Epidermal melanocyte (primary cell): Measurements from ENCODE around the gene NEUROD6.

Experiments
- DNase-seq: peaks from one replicate; pipeline ENCODE4 v3.0.0; 2011; ENCODE audit warnings: low spot score; ENCODE audit not compliant: insufficient read length

NEUROD6 gene

DNA sequence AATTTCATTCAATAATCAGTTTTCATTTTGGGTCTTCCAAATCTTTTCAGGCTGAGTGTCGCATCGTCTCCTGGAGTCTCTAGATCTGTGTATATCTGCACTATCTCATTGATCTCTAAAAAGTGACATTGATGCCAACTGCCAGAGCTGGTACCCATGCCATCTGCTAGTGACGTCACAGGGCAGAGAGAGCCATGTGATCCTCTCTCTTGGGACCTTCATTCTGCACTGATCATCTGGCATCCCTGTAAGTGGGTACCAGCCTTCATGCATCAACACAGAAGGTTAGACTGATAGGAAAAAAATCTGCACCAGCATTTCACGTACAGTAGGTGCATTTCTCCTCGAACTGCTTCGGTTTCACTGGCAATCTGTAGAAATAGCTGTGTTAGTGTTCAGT is at the start of gene NEUROD6:
NEUROD6 (minus strand) TSS at position 124 of the 400 bp plus-strand sequence. CDS start 1,458 bp downstream, outside the sequence.
- DNase-seq, result no peak

DNA sequence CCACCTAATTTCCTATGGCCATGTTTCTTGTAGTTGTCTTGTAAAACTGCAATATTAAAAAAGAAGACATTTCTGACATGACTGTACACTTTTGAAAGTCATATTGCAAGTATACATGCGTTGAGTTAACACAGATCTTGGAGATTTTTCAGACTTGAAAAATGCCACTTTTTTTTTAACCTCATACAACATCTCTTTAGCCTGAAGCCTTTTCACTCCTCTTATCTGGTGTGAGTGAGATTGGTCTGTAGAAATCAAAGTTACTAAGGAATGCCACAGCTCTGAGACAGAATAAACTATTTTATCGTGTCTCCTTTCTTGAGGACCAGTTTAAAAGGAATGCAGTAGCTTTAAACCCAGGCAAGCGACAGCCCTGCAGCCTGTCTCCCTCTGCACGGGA is 43.9 kb upstream of the NEUROD6 start:
- no peak for DNase-seq

DNA sequence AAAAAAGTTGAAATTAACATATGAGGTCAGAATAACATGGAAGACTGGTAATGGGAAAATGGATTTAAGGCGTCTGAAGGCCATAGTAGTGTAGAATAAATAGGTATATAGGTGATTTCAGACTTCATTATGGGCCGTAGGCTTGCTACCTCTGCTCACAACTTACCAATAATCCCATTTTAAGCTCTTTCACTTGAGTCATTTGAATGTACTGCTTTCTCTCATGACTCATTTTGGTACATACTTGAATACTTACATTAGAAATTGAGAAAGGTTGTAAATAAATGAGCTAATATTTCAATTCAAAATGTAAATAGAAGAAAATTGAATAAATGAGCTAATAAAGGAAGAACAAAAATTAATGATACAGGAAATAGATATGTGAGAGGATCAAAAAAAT is 42.2 kb upstream of the NEUROD6 start:
- no peak for DNase-seq

DNA sequence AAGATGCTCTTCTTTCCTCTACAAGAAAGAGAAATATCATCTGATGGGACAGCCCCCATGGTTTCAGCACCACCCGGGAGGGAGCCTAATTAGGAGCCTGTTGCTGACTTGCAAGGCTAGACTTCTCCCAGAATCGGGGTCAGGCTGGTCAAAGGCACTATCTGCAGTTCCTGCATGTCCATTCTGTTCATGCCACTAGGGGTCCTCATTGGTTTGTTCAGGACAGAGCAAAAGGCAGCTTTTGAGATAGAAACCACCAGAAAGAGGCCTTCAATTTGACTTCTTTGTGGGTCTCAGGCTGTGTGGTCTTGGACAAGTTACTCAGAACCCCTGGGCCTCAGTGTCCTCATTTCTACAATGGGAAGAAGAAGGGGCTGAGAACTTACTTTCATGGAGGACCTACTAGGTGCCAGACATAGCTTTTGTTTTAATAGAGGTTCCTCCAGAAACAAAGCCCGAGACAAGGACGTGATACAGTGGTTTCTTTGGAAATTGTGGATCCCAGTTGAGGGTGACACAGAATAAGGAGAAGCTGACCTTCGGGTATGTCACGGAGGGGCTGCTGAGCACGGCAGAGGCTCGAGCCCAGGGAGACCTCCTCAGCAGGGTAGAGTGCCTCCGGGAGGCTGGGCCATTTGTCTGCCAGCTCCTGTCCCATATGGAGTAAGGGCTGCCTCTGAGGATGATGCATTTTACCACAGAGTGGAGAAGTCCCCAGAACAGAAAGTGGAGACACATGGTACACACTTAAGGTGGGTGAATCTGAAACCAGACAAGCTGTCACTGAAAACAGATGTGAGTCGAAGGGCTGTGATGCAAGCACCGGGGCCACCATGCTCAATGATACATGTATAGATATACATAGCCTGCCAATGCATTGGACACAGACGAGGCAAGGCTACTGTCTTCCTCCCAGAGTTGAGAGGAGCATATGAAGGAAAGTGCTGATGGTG is 33.1 kb upstream of the NEUROD6 start:
- peak; percentile 43 for DNase-seq

DNA sequence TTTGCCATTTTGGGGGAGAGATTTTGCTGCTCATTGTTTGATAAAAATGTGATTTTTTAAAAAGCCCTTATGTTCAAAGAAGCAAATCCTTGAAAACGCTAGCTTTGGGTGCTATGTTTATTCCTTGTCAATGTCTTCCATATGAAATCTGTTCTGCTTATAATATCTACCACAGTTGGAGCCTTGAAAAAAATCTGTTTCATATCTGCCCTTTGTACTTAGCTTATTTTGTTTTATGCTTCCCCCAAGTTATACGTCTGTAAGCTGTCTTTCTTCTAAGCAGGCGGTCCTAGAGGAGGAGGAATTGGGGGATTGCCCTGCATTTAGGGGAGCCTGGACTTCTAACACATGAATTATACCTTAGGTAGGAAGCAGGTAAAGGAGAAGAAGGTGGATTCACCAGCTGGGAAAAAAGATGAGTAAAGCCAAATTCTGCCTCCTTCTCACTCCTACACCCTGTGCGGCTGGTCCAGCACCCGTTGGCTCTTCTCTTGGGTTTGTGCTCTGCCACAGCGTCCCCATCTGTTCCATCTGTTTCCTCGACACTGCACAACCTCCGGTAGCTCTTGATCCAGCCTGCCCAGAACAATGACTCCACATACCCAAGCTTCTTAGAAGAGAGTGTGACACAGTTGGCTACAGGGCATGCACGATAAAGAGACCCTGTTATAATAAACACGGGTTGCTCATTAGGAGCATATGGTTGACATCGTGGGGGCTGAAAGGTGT is 31.9 kb upstream of the NEUROD6 start:
- DNase-seq, result no peak

DNA sequence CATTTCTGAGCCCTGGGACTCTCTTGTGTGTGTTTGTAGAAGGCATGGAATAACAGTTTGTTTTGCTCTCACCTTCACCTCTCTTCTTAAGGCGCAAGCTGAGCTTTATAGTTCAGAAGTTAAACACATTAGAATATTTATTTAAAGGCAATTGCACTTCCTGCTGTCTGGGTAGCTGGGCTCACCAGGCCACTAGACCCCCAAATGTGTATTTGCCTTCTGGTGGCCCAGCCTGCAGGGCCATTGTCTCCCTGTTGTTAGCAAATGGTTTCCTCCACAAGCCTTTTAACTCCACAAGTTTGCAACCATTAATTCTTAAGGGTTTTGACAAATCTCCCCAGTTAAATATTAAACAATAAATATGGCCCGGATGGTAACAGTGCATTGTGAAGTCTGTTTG is 31.1 kb upstream of the NEUROD6 start:
- DNase-seq, result no peak

DNA sequence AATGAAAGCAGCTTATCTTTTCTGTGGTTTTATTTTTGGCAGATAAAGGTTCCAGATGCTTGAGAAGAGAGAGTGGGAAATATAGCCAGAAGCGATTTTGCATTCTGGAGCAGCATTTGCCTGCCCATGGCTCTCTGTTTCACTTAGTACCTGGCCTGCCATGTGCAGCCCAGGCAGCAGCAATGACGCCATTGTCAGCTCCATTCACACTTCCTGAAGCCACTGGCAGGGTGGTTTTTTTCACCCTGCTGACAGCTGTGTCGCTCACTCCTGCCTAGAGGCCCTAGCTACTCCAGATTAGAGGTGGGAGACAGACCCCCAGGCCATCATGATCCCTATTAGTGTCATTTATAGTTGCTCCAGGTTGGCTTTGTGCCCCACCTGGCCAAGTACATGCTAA is 30.1 kb upstream of the NEUROD6 start:
- no peak for DNase-seq

DNA sequence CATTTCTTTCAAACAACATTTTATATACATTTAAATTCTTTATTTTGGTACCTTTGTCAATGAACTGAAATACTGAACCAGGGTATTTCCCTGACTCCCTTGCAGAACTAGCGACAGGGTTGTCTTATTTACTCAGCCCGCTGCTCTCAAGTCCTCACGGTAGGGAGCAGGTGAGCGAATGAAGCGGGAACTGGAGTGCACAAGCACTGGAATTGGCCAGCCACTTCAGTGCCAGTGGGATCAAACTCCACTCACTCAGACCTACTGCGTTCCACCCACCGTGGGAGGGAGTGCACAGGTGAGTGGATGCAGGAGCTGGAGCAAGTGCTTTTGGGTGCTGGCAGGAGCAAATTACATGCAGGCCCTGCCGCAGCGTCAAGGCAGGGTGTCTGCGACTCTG is 28.1 kb upstream of the NEUROD6 start:
- no peak for DNase-seq

DNA sequence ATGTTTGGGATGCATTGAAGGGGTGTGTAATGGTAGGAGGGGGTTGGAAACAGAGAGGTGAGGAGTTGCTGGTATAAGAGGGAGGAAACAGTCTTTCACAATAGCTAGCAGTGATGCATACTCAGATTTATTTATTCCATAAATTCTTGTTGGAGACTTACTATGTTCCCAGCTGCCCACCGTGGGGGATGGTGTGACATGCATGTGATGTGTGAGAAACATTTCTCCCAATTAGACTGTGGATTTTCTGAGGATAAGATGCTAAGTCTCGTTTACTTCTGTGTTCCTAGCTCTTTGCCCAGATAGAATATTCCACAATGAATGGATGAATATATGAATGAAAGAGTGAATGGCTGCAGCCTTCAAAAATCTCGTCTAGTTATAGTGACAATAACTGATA is 23.0 kb upstream of the NEUROD6 start:
- no peak for DNase-seq

DNA sequence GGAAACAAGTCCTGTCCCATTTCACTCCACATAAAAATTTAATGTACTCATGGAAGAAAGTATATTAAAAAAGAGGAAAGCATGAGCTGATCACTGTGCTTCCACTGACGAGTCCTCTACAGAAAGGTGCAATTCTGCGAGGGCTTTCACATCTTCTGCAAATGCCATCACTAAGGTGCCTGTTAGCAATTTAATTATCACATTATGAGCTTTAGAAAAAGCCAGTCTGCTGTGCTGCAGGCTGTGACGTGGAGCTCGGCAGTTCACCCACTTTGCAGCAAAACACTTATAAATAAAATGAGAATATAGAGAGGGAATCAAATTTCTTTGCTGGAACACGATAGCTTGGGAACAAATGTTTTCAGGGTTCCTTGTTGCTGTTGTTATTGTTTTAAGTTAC is 22.5 kb upstream of the NEUROD6 start:
- DNase-seq, result no peak

DNA sequence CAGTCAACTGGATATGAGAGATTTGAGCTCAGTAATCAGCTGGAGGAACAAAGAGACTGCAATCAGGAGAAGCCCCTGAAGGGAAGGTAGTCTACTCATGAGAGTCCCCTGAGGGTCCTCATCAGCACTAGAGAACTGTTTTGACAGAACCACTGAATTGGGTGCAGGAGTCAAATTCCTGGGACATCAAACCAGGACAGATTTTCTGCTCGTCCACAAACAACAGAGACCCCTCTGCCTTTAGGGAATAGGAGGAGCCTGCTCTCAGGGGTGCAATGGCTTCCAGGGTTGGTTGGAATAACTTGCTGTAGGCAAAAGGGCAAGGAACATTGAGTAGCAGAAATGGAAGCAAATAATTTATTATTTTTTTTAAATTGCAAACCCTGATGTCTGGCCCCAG is 21.9 kb upstream of the NEUROD6 start:
- no peak for DNase-seq

DNA sequence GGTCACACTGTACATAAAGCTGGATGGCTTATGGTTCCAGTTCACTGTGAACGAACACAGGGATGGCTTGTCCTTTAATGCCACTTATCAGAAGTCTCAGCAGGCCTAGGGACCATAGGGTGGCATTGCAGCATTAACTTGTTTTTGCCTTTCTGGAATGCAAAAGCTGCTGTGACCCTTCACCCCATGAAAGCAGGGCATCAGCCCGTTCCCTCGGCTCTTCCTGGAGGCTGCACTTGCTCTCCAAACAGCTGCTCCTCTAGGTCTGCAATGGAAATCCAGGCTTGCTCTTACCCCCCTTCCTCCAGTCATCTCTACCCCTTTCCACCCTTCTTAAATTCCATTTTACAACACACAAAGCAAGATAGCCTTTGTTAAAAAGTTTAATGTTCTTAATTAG is 17.9 kb upstream of the NEUROD6 start:
- no peak for DNase-seq

DNA sequence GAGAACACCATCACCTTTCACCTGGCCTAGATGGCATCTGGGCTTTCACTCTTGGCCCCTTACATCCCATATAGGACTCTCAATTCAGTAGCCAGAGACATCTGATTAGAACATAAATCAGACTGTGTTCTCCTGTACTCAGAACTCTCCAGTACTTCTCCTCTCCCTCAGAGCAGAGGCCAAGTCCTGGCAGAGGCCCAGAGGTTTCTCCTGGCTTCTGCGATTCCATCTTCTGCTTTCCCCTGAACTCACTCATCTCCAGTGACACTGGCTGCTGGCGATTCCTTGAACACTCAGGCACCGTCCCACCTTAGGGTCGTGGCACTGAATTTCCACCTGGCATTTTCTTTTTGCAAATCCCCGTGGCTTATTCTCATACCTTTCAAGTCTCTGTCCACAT is 4.9 kb upstream of the NEUROD6 start:
- DNase-seq, result no peak

DNA sequence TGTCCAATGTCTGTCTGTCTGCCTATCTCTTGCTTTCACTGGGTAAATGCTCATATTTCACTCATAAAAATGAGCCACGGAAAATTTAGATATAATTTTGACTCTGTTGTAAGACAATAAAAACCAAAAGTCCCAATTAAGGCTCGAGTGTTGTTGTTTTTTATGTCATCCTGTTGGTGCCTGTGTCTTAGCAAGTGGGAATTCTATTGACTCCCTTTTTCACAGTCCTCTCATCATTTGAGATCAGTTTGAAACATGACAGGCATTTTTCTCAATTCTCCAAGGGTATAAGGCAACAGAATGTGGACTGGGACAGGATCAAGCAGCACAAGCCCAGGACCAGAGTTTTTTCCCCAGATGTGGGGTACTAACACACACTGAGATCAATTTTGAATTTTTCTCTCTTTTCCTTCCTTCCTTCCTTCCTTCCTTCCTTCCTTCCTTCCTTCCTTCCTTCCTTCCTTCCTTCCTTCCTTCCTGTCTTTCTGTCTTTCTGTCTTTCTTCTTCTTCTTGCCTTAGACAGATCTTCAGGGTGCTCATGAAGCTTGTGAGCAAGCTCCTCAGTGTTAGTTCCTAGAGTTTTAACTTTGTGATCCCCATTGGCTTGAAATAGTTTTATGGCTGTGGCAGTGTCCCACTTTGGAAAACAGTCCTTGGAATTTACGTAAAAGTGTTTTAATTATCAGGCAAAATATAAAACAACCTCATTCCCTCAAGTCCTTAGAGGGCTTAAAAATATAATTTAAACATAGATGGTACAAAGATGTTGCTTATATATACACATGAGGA is 3.2 kb upstream of the NEUROD6 start:
- no peak for DNase-seq

DNA sequence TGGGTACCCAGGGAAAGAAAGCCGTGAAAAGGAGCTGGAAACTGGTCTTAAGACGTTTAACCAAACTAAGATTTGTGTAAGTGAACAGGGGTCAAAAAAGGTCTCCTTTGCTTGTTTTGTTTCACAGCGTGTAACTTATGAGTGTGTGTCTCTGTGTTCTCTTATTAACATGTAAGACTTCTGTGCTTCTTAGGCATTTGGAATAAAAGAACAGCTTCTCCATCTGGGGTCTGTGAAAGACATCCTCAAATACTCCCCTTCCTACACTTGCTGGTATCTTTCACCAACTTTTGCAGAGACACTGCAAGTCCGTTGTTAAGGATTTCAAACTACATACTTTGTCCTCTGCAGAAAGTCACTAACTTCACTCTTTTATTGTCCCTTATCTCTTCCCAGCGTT is 615 bp upstream of the NEUROD6 start:
- DNase-seq, result no peak

DNA sequence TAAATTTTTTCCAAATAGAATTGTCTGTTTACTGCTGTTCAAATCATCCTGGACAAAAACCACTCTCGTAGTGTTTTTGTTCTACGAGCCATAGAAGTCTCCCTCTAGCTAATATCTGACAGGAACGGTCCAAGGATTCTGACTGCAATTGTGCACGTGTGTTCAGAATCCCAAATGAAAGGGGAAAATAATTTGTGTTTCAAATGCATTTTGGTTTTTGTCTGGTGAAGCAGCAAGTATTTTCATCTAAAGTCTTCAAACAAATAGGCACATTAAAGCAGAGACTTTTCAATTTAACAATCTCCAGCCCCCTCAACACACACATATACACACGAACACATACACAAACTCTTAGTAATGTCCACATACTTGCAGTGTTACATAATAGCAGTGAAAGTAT is 475 bp downstream of the NEUROD6 start:
- DNase-seq, result no peak

DNA sequence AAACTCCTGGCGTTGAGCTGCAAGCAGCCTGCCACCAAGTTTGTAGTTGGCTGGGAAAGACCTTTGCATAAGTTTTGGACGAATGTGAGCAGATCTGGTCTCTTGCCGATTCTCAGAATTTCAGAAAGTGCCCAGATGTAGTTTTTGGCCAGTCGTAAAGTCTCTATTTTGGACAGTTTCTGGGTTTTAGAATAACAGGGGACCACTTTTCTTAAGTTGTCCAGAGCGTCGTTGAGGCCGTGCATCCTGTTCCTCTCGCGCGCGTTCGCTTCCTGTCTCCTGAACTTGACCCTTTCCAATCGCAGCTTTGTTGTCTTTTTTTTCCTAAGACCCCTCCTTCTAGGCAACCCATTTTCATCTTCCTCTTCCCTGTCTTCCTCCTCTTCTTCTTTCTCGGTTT is 1.8 kb downstream of the NEUROD6 start:
- DNase-seq, result no peak

DNA sequence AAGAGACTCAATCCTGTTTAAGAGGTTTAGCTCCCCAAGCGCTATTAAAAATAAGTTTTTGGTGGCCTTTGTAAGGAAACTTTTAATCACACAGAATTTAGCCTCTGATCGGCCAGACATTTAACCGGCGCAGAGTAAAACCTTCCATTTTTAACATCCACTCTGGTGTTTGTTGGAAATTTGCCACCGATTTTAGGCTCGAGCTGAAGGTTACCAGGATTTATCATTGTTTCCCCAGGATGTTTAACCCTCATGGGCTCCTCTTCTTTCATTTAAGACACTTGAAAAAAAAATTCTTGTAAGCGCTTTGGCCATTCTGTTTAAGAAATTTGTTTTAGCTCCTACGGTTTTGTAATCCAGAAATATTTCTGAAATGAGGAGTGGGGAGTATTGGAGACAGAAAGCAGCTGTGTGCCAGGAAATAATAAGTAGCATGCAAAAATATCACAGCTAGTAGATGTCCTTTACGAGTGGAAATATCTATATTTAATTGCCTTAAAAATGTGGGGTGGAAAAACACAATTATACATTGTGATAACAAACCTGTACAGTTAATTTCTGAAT is 3.4 kb downstream of the NEUROD6 start:
- DNase-seq, result no peak

DNA sequence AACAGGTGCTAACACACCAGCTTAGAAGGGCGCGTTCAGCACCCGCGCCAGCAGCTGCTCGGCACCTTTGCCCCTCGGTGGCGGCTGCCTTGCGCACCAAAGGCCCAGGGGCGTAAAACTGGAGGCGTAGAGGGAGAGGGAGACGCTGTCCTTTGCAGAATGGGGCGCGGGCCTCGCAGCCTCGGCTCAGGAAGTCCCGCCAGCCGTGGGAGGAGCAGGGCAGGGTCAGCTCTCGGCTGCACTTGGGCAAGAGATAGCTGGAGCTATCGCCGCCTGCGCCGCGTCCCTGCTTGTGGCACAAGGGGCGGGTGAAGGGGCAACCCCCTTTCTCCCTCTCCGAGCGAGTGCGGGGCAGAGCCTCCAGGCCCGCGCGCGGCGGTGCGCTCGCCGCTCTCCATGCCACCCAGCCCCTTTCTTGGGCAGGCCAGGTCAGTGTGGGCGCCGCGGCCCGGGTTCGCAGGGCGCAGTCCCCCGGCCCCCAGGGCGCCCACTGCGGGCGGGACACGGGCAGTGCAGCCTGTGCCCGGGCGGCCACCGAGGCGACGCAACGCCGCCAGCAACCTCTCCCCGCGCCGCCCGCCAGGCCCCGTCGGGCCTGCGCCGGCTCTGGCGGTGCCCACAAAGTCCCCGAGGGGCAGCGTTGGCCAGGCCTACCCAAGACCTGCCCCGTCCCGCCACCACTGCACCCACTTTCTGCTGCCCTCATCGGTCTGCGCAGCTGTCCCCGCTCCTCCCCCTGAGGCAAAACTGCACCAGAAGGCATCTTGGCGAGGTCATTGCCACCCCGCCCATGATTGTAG is 4.1 kb downstream of the NEUROD6 start:
- no peak for DNase-seq

DNA sequence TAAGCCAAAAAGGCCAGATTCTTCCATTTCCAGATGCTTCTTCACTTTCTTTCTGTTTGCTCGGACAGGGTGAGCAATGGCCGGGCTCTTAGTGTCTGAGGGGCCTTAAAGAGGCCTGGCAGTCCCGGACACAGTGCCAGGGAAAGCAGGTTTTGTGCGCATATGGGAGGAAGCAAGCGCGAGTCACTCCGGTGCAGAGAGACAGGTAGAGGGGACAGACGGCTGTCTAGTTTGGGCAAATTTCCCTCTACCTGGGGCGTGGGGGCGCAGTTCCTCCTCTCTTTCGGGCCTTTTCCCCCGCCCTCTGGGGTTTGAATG is 4.7 kb downstream of the NEUROD6 start:
- DNase-seq, result no peak
